Activated CD8-positive, alpha-beta memory T cell treated with anti-CD3 and anti-CD28 coated beads, Interleukin-2, amount 50 U/mL, for 24 hours (primary cell): ENCODE results near the gene HSD17B7.
"Not testable (repeated sequence)": the region's sequence is repeated elsewhere in the genome, so short reads cannot be mapped to it uniquely, and the experiment has no call there.

Source experiments
- DNase-seq: peaks from one replicate; pipeline ENCODE4 v3.0.0-alpha.2; 2020; ENCODE audit errors: extremely low read depth

The HSD17B7 gene

DNA sequence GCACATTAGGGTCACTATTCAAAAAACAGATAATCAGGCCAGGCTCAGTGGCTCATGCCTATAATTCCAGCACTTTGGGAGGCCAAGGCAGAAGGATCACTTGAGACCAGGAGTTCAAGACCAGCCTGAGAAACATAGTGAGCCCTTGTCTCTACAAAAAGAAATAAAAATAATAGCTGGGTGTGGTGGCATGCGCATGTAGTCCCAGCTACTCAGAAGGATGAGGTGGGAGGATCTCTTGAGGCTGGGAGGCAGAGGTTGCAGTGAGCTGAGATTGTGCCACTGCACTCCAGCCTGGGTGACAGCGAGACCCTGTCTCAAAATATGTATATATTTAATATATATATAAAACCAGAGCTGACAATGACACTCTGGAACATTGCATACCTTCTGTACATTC, 21.9 kb downstream of the HSD17B7 start:
- DNase-seq, result not testable (repeated sequence)

DNA sequence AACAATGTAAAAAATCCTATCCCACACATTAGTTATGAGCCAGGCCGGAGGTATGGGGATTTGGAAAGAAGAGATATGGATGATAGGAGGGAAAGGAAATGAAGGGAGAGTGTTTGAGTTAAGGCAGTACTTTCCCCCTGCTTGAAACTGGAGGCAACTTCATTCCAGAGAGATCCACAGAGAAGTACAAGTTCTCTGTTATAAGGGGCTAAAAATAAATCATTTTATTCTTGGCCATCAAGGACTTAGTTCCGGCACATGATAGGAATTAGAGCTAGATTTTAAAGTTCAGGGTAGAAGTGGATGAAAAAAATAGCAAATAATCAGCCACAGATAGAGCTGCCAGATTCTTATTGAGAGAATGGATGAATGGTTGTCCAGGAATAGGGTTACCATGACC, 27.6 kb downstream of the HSD17B7 start:
- not testable (repeated sequence) for DNase-seq

DNA sequence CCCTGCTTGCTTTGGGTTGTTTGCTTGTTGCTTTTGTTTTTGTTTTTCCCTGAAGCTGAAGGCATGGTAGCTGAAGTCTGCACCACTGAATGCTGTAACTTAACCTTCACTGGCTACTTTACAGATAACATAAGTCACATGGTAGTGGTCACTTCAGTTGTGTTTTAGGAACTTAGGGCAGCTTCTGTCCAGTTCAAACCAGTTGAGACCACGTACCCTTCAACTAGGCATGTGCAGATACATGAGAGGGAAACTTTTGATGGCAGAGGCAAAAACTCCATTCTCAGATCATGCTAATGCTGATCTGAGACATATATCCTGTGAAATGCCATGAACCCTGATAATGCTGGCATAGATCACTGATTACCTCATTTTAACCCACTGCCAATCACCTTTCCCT, 28.2 kb downstream of the HSD17B7 start:
- not testable (repeated sequence) for DNase-seq

DNA sequence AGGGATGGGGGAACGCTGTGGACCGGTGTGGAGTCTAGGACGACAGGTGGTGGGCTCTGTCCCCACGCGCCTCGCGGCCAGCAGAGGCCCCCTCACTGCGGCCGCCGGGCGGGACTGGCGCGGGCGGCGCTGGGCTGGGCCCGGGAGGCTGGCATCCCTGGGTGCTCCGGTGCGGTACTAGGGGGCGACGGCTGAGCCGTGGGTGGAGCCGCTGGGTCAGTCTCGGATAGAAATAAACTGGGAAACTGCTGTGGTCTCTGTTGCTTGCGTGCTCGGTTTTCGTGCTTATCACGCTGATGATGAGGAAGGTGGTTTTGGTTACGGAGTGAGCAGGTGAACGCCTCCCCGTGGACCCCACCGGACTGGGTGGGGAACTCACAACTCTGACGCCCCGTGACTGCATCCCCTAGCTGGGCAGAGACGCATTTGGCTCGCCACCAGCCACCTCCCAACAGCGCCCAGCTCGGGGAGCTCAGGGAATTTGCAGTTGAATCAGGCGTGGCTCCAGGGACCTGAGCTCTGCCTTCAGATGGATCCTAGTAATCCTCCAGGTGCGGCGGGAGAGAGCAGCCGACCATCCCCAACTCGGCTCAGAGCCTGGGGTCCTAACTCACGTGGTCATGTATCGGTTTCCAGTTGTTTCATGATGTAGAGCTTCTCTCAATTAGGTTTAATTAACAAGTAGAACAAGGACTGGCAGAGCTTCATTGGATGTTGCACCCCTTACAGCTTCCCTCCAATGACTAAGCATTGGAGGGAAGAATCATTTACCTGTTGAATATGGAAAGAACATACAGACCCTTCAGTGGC, 32.1 kb downstream of the HSD17B7 start:
- no peak for DNase-seq

DNA sequence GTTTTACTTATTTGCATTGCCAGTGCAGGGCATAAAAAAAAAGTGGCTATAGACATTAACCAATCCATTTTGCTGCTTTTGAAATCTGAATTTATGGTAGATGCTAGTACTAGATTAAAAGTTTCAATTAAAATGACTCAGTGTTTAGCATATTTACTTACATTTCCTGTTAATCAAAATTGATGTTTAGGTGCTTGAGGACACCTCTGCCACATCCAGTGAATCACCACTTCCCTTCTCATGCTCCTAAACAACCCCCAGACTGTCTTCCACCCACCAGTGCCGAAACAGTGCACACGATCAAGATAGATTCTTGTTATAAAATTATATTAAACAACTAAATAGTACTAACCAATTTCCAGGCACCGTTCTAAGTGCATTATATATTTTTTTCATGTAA, 32.7 kb downstream of the HSD17B7 start:
- no peak for DNase-seq

DNA sequence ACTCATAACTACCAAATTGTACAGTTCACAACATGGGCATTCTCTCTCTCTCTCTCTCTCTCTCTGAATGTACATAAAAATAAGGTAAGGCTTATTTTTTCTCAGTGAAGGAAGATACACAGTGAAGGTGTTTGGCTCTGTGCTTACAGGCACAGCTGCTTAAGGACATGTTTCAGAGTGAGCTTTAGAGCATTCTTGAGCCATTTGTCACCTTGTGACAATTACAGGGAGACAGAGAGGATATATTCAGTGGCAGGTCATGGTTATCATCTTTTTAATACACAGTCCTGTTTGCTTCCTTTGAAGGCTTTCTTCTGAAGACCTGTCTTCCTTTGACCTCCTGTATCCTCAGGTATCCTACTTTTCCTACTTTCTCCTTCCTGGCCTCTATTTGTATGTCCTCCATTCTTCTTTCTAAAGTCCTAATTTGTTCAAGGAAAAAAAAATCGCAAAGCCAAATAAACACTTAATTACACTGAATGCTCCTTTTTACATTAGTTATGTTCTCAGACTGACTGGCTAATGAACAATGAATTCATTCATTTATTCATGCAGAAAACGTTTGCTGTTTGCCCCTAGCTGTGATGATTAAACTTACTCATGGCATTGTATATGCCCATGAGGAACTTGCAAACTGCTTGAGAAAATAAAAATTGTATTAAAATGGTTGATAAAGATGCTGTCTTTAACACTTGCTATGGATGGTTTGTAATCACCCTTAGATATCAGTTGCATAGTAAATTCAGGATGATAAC, 33.4 kb downstream of the HSD17B7 start:
- DNase-seq, result no peak

DNA sequence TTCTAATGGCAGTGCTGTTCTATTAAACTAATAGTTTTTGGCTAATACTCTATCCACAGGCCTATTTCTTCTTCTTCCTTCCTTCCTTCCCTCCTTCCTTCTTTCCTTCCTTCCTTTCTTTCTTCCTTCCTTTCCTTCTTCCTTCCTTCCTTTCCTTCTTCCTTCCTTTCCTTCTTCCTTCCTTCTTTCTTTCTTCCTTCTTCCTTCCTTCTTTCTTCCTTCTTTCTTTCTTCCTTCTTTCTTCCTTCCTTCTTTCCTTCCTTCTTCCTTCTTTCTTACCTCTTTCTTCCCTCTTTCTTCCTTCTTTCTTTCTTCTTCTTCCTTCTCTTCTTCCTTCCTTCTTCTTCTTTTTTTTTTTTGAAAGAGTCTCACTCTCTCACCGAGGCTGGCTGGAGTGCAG, 38.8 kb downstream of the HSD17B7 start:
- no peak for DNase-seq

DNA sequence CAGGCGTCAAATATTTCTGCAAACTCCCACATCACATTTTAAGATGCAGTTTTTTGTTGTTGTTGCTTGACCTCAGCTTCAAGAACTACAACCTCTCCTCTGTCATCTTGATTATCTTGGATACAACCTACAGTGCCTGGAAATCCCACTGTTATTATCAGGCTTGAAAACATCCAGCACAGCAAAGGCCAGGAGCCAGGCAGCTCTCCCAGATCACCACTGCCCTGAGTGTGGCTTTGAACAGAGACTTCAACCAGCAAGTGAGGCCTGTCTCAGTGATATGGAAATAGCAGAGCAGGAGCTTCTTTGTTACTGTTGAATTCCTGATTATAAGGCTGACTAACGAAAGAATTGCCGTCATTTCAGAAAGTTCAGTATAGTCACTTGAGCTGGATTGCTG, 42.0 kb downstream of the HSD17B7 start:
- DNase-seq, result no peak

DNA sequence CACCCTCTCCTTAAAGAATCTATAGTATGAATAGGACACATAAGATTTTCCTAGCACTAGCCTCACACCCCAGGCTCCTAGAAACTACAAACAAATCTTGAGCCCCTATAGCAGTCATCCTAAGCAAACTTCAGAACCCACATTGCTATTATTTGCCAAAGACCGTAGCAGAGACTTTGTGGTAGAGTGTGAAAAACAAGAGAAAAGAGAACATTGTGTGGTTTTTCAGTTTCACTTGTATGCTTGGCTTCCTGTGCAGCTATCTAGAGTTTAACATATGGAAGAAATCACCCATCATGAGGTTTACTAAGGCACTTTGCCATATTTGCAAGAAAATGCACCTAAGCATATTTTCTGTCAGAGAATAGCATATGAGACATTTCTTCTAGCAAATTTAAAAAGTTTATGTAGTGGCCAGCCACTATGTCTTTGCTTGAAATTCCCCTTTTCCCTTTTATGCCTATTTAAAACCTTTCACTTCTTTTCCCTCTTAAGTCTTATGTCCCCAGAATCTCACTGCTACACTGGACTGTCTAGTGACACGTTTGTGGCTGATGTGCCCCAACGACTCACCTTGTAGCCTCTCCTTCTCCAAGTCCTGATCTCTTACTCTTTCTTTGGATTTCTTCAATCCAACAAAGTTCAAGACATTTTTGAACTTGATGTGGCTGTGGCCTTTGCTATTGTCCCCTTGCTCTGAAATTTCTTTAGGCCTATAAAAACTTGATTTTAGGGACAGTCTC, 44.8 kb downstream of the HSD17B7 start:
- no peak for DNase-seq

DNA sequence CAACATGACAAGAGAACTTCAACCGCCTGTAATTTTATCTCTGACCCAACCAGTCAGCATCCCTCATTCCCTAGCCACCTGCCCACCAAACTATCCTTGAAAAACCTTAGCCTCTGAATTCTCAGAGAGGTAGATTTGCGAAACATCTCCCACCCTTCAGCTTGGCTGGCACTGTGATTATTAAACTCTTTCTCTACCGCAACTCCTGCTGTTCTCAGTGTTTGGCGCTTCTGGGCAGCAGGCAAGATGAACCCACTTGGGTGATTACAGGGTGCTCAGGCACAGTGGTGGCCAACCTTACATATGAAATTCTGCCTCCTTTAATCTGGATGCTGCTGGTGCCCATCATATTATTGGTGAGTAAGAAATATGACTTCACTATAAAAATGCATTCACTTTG, 48.4 kb downstream of the HSD17B7 start:
- no peak for DNase-seq

DNA sequence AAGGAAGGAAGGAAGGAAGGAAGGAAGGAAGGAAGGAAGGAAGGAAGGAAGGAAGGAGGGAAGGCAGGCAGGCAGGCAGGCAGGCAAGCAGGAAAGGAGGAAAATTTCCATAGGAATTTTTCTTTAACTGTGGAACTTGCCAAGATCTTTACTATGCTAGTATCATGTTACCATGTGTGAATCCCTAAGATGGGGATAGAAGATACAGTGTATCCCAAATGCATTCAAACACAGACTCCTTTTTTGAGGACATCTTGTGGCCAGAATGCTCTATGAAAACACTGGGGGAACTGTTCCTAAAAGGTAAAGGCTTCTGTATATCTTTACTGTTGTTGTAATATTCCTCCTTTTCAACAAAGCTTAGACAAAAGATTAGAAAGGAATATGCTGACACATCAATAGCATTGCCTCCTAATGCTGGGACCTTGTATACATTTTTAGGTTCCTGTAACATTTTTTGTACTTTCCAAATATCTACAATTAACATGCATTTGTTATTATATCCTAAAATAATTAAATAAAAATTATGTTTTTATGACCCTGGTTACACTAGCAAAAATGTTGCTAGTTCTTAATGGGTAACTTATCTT, 49.8 kb downstream of the HSD17B7 start:
- DNase-seq, result no peak

DNA sequence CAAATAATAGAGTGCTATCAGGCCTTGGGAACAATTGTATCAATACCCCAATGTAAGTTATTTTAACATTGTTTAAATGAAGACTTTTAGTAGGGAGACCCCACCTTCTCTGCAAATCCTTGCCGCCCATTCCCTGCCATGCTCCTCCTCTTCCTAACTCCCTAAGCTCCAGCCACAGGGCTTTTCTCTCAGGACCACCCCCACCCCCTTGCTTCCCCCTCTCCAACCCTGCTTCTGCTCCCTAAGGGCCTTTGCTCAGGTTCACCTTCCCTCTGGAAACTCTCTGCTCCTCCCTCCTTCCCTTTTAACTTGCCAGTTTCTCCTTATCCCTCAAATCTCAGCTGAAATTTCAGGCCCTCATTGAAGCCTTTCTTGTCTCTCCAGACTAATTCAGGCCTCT, 53.7 kb downstream of the HSD17B7 start:
- DNase-seq, result no peak

DNA sequence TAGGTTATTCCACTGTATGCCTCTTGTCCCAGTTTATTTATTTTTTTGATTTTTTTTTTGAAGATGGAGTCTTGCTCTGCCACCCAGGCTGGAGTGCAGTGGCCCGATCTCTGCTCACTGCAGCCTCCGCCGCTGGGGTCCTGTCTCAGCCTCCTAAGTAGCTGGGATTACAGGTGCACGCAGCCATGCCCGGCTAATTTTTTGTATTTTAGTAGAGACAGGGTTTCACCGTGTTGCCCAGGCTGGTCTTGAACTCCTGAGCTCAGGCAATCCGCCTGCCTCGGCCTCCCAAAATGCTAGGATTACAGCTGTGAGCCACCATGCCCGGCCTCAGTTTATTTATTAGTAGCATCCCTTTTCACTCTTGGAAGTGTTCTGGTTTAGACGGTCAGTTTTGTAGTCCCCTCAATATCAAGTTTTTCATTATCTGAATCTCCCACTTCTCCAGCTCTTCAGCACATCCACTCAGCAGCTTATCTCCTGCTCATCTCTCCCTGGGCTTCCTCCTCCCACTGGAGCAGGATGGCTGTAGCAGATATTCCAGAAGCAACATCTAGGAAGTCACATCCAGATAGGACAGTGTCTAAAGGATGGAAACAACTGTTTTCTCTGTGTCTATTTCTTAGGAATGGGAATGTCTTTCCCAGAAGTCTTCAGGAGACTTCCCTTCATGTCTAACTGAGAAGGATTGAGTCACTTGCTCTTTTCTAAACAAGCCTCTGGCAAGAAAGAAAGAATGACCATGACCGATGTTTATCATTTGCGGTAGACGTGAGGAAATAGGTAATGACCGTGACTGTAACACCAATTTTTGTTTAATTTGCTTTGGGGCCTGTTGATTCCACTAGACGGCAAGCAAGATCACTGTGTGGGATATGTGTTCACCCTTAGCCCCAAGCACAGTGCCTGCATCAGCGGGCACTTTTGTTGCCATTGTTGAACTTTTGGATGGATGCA, 56.0 kb downstream of the HSD17B7 start:
- no peak for DNase-seq

DNA sequence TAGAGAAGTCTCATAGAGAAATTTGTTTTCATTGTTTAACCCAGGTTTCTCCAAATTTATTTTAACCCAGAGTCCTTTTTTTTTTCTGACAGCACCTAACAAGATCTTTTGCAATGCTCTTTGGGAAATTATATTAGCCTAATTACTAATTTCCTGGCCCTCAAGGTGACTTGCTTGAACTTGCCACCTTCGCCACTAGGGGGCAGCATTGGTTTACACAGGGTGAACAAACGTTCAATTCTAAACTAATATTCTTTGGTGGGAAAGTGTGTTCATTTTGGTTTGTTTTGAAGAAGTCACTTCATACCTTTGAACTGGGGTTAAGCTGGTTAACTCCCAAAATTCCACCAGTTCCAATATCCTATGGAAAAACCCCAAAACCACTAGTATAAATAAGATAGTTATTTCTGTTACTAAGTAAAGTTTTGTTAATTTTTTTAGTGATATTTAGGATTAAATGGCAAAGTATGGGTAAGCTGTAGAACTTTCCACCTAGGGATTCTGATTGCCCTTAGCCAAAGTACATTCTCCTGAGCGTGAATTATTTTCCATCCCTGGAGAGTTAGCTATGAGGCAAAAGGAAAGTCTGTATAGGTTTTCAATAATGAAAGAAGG, 57.4 kb downstream of the HSD17B7 start:
- peak; percentile 60 for DNase-seq

DNA sequence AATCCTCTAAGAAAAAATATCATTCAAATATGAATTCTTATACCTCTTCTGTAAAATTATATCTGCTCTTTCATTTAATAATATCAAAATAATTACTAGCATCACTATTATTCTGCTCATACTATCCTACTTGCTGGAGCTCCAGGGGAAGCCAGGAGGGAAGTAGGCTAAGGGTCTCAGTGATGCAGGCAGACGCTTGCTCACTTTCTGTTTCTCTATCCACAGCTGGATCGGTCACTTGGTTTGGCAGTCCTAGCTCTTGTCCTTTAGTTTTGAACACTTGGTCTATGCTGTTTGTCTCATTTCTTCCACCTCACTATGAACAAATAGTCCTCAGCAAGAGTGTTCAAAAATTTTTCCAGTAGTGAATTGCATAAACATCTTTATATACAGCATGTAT, 59.2 kb downstream of the HSD17B7 start:
- no peak for DNase-seq

DNA sequence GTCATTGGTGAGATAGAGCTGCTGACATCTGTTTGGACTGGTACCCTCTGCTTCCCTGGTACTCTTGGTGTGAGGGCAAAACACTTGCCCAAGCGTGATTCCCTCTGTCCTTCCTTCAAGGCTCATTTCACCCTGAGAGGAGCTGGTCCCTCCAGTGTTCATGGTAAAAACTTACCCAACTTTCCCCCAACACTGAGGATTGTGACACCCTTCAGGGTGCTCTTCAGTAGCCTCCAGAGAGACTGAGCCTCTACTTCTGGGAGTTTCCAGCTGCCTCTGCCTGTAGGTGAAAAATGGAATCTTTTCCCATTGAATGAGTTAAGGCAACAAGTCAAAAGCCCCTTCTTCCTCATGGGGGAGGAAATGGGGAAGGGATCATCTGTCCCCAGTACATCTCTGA, 60.8 kb downstream of the HSD17B7 start:
- no peak for DNase-seq

DNA sequence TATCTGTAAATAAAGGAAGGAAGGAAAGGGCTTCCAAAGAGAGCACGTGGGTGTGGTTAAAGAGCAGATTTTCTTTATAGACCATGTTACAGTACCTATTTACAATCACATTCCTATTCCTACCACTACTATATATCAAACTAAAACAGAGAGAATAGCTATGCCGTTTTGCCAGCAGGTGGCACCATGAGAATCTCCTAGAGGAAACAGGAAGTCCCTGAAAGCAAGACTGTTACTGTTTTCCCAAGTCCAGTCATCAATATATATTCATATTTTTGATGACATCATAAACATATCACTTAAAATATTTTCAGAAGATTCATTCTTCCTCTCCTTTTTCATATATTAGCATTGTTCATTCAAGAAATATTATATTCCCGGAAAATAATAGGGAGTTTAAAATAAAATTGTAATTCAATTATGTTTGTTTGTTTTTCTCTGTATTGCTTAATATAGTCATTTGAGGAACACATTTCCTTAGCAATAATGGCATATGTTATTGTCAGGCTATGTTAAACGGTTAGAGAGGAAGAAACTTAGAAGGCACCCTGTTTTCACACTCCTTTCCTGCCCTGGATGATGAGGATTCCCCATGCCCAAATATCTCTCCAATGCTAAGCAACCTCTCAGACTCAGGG, 63.9 kb downstream of the HSD17B7 start:
- peak; percentile 13 for DNase-seq

DNA sequence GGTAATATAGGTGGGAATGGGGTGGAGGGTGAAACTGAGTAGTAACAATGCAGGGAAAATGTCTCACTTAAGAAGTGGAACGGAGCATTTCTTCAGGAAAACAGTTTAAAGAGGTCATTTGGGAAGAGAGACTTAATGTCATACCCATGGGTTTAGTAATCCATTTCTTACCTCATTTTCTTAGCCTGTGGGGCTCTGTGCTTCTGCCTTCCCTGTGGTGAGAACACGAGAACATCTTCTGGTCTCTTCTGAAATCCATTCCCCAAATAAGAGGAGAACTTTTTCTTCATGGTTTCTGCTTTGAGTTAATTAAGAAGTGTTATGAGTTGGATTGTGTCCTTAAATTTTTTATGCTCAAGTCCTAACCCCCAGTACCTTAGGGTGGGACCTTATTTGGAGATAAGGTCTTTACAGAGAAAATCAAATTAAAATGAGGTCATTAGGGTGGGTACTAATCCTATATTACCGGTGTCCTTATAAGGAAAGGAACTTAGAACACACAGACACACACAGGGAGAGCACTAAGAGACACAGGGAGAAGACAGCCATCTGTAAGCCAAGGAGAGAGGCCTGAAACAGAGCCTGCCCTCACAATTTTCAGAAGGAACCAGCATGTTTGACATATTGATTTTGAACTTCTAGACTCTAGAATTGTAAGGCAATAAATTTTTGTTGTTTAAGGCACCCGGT, 65.1 kb downstream of the HSD17B7 start:
- DNase-seq, result no peak

DNA sequence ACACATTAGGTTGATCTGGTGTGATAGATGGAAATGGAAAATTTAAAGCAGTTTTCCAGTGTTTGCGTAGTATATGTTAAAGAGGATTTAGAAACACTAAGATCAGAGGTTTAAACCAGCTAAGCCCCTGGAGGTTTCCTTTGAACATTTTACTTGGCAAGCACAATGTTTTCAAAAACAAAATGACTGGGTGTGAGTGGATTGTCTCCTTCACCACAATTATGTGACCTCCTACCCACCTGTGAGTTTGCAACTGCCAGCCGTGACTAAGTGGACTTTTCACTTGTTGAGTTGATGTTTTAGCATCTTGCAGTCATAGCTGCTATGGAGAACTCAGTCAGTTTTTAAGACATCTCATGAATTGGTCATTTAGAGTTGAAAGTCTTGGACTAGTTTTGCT, 65.8 kb downstream of the HSD17B7 start:
- DNase-seq, result no peak

DNA sequence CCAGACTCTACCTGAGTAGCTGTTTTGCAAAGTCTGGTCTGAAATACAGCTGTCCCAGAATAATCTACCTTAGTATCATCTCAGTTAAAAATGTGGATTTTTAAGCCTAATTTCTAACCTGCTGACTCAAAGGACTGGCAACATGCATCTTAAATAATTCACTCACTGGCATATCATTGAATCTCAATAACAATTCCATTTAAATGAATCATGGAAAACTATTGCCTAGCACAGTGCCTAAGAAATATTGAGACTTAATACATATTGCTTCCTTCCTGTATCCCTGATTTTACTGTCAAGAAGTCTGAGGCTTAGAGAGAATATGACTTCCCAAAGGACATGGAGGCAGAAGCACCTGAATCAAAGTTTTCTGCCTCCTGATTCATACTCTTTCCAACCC, 67.3 kb downstream of the HSD17B7 start:
- no peak for DNase-seq
